ENCODE measurements around the gene TNPO2.

Gene TNPO2

DNA sequence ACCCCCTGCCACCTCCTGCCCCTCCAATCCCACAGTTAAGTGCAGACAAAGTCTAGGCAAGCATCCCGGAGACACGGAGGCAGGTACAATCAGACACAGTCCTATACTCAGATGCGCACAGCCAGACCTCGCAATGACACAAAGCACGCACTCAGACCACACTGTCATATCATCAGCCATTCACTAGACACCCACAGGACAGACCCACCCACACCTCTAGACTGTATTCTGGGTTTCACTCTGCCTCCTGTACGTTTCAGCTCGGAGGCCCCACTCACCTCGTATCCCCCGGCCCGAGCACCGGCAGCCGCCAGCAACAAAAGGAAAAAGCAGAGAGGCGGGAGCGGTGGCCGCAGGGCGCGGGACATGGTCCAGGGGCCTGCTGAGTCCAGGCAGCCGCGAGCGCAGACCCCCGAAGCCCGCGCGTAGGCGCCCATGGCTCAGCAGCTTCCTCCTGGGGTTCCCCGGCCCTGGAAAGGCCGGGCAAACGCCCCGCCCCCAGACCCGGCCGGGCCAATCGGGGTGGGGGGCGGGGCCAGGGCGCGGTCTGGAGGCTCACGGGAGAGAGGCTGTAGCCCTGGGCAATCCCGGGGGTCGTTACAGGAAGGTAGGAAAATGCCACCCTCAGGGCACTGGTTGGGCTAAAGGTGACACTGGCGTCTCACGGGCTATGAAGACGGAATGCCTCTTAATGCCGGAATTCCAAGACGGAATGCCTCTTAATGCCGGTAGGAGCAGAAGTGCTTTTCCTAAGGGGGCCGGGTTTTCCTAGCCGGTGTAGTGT, 57.3 kb downstream of the TNPO2 start, which contains the start of the genes MAN2B1 and WDR83 (continued):
- no peak for TF ChIP-seq HOXD13 (CRISPR knock-in tag; IDR thresholded peaks at IDR 0.05; ENCODE audit: borderline replicate concordance)
- TF ChIP-seq, protein P1, sequence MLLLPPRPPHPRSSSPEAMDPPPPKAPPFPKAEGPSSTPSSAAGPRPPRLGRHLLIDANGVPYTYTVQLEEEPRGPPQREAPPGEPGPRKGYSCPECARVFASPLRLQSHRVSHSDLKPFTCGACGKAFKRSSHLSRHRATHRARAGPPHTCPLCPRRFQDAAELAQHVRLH (tag by site-specific recombination; IDR thresholded peaks at IDR 0.05), result 0 out of 2 replicates have a peak, but pooled peaks have one; percentile 40
- no peak for TF ChIP-seq ZNF677 (tag by site-specific recombination; IDR thresholded peaks at IDR 0.05)
- peak; percentile 82 for TF ChIP-seq EGR2 (tag by site-specific recombination; IDR thresholded peaks at IDR 0.05; ENCODE audit: low read depth)
- no peak for TF ChIP-seq GLI2 (tag by site-specific recombination; IDR thresholded peaks at IDR 0.05; ENCODE audit: borderline replicate concordance, low read depth)
- TF ChIP-seq ZNF350 (tag by site-specific recombination; IDR thresholded peaks at IDR 0.05), result no peak
- peak; percentile 84 for TF ChIP-seq ZNF335 (tag by site-specific recombination; conservative IDR thresholded peaks at IDR 0.05)
- TF ChIP-seq, protein P2, sequence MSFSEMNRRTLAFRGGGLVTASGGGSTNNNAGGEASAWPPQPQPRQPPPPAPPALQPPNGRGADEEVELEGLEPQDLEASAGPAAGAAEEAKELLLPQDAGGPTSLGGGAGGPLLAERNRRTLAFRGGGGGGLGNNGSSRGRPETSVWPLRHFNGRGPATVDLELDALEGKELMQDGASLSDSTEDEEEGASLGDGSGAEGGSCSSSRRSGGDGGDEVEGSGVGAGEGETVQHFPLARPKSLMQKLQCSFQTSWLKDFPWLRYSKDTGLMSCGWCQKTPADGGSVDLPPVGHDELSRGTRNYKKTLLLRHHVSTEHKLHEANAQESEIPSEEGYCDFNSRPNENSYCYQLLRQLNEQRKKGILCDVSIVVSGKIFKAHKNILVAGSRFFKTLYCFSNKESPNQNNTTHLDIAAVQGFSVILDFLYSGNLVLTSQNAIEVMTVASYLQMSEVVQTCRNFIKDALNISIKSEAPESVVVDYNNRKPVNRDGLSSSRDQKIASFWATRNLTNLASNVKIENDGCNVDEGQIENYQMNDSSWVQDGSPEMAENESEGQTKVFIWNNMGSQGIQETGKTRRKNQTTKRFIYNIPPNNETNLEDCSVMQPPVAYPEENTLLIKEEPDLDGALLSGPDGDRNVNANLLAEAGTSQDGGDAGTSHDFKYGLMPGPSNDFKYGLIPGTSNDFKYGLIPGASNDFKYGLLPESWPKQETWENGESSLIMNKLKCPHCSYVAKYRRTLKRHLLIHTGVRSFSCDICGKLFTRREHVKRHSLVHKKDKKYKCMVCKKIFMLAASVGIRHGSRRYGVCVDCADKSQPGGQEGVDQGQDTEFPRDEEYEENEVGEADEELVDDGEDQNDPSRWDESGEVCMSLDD (tag by site-specific recombination; IDR thresholded peaks at IDR 0.05), result no peak; the same call in 1 of the 2 replicates
- TF ChIP-seq, protein P3, sequence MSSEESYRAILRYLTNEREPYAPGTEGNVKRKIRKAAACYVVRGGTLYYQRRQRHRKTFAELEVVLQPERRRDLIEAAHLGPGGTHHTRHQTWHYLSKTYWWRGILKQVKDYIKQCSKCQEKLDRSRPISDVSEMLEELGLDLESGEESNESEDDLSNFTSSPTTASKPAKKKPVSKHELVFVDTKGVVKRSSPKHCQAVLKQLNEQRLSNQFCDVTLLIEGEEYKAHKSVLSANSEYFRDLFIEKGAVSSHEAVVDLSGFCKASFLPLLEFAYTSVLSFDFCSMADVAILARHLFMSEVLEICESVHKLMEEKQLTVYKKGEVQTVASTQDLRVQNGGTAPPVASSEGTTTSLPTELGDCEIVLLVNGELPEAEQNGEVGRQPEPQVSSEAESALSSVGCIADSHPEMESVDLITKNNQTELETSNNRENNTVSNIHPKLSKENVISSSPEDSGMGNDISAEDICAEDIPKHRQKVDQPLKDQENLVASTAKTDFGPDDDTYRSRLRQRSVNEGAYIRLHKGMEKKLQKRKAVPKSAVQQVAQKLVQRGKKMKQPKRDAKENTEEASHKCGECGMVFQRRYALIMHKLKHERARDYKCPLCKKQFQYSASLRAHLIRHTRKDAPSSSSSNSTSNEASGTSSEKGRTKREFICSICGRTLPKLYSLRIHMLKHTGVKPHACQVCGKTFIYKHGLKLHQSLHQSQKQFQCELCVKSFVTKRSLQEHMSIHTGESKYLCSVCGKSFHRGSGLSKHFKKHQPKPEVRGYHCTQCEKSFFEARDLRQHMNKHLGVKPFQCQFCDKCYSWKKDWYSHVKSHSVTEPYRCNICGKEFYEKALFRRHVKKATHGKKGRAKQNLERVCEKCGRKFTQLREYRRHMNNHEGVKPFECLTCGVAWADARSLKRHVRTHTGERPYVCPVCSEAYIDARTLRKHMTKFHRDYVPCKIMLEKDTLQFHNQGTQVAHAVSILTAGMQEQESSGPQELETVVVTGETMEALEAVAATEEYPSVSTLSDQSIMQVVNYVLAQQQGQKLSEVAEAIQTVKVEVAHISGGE (tag by site-specific recombination; conservative IDR thresholded peaks at IDR 0.05; ENCODE audit: low read depth), result 0 out of 2 replicates have a peak, but pooled peaks have one; percentile 32
- TF ChIP-seq ZNF792 (tag by site-specific recombination; IDR thresholded peaks at IDR 0.05), result no peak
- TF ChIP-seq, protein P4, sequence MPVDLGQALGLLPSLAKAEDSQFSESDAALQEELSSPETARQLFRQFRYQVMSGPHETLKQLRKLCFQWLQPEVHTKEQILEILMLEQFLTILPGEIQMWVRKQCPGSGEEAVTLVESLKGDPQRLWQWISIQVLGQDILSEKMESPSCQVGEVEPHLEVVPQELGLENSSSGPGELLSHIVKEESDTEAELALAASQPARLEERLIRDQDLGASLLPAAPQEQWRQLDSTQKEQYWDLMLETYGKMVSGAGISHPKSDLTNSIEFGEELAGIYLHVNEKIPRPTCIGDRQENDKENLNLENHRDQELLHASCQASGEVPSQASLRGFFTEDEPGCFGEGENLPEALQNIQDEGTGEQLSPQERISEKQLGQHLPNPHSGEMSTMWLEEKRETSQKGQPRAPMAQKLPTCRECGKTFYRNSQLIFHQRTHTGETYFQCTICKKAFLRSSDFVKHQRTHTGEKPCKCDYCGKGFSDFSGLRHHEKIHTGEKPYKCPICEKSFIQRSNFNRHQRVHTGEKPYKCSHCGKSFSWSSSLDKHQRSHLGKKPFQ (tag by site-specific recombination; IDR thresholded peaks at IDR 0.05), result no peak
- TF ChIP-seq ZNF416 (tag by site-specific recombination; IDR thresholded peaks at IDR 0.05), result no peak
- no peak for TF ChIP-seq ZNF133 (tag by site-specific recombination; IDR thresholded peaks at IDR 0.05)
- TF ChIP-seq ZNF768 (tag by site-specific recombination; IDR thresholded peaks at IDR 0.05), result no peak
- TF ChIP-seq ZNF571 (tag by site-specific recombination; IDR thresholded peaks at IDR 0.05), result no peak
- no peak for TF ChIP-seq ZNF19 (tag by site-specific recombination; IDR thresholded peaks at IDR 0.05; ENCODE audit: low read depth)
- TF ChIP-seq SCRT2 (tag by site-specific recombination; IDR thresholded peaks at IDR 0.05), result no peak
- TF ChIP-seq BCL11B (tag by site-specific recombination; IDR thresholded peaks at IDR 0.05; ENCODE audit: low read depth), result no peak
- TF ChIP-seq GLIS2 (tag by site-specific recombination; IDR thresholded peaks at IDR 0.05), result peak; percentile 52
- no peak for TF ChIP-seq ZNF391 (tag by site-specific recombination; IDR thresholded peaks at IDR 0.05; ENCODE audit: borderline replicate concordance, low read depth)
- no peak for TF ChIP-seq ZNF10 (tag by site-specific recombination; IDR thresholded peaks at IDR 0.05)
- TF ChIP-seq, protein P5, sequence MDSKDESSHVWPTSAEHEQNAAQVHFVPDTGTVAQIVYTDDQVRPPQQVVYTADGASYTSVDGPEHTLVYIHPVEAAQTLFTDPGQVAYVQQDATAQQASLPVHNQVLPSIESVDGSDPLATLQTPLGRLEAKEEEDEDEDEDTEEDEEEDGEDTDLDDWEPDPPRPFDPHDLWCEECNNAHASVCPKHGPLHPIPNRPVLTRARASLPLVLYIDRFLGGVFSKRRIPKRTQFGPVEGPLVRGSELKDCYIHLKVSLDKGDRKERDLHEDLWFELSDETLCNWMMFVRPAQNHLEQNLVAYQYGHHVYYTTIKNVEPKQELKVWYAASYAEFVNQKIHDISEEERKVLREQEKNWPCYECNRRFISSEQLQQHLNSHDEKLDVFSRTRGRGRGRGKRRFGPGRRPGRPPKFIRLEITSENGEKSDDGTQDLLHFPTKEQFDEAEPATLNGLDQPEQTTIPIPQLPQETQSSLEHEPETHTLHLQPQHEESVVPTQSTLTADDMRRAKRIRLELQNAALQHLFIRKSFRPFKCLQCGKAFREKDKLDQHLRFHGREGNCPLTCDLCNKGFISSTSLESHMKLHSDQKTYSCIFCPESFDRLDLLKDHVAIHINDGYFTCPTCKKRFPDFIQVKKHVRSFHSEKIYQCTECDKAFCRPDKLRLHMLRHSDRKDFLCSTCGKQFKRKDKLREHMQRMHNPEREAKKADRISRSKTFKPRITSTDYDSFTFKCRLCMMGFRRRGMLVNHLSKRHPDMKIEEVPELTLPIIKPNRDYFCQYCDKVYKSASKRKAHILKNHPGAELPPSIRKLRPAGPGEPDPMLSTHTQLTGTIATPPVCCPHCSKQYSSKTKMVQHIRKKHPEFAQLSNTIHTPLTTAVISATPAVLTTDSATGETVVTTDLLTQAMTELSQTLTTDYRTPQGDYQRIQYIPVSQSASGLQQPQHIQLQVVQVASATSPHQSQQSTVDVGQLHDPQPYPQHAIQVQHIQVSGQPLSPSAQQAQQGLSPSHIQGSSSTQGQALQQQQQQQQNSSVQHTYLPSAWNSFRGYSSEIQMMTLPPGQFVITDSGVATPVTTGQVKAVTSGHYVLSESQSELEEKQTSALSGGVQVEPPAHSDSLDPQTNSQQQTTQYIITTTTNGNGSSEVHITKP (tag by site-specific recombination; IDR thresholded peaks at IDR 0.05), result peak; percentile 48; the same call in 1 of the 2 replicates
- peak; percentile 55 for TF ChIP-seq GLIS1 (tag by site-specific recombination; IDR thresholded peaks at IDR 0.05)
- TF ChIP-seq FEZF1 (tag by site-specific recombination; IDR thresholded peaks at IDR 0.05), result no peak
- no peak for TF ChIP-seq ZNF48 (tag by site-specific recombination; IDR thresholded peaks at IDR 0.05)
- TF ChIP-seq, protein P6, sequence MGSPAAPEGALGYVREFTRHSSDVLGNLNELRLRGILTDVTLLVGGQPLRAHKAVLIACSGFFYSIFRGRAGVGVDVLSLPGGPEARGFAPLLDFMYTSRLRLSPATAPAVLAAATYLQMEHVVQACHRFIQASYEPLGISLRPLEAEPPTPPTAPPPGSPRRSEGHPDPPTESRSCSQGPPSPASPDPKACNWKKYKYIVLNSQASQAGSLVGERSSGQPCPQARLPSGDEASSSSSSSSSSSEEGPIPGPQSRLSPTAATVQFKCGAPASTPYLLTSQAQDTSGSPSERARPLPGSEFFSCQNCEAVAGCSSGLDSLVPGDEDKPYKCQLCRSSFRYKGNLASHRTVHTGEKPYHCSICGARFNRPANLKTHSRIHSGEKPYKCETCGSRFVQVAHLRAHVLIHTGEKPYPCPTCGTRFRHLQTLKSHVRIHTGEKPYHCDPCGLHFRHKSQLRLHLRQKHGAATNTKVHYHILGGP (tag by site-specific recombination; IDR thresholded peaks at IDR 0.05), result no peak
